ENCODE data around the gene LBX1.

Gene LBX1

GRCh38 chr10:101229266-101230182, at the start of gene LBX1:
Gene LBX1 (minus strand): TSS chr10:101229463. CDS start chr10:101228815, 648 bp downstream.
- Histone ChIP-seq H3K9me3 (ENCODE audit: control insufficient read depth in 1 of 2, low read length in 2 of 2) (no peaks in the 10 kb centered on the region), H3K9ac (ENCODE audit: low read depth in 1 of 2, low read length in 2 of 2) (no peak within 1 kb of the TSS), H3K4me1 (ENCODE audit: control insufficient read depth in 1 of 2, insufficient read depth in 2 of 2, low read length in 2 of 2) (peaks cover 0 to 23% of the 10 kb centered on the region in 2 donors), H3K27me3 (ENCODE audit: control insufficient read depth in 1 of 2, insufficient read depth in 2 of 2, low read length in 2 of 2) (peaks cover 91 to 97% of the 10 kb centered on the region in 2 donors), H3K36me3 (ENCODE audit: control insufficient read depth in 1 of 2, insufficient read depth in 2 of 2, low read length in 2 of 2) (no peaks in the 10 kb centered on the region), H3K27ac (ENCODE audit: low read depth, low read length) (no peak within 1 kb of the TSS), H3K4me3 (ENCODE audit: low read depth in 1 of 2, low read length in 2 of 2) (no peak within 1 kb of the TSS)

- no peak overlapping the region for H3K9ac ChIP-seq (ENCODE audit: low read depth in 1 of 2, low read length in 2 of 2)
These were observed 44.5 kb upstream of the LBX1 start for GRCh38 chr10:101273741-101274140.

GRCh38 chr10:101273330-101273729, 44.1 kb upstream of the LBX1 start:
- H3K9me3 ChIP-seq (ENCODE audit: control insufficient read depth in 1 of 2, low read length in 2 of 2) = no peaks in the 10 kb centered on the region
- H3K4me3 ChIP-seq (ENCODE audit: low read depth in 1 of 2, low read length in 2 of 2) = no peak overlapping the region
- H3K36me3 ChIP-seq (ENCODE audit: control insufficient read depth in 1 of 2, insufficient read depth in 2 of 2, low read length in 2 of 2) = no peaks in the 10 kb centered on the region
- peaks cover 0 to 5% of the 10 kb centered on the region in 2 donors for H3K27me3 ChIP-seq (ENCODE audit: control insufficient read depth in 1 of 2, insufficient read depth in 2 of 2, low read length in 2 of 2)
- no peak overlapping the region for H3K9ac ChIP-seq (ENCODE audit: low read depth in 1 of 2, low read length in 2 of 2)
- H3K27ac ChIP-seq (ENCODE audit: low read depth, low read length) = no peak overlapping the region
- H3K4me1 ChIP-seq (ENCODE audit: control insufficient read depth in 1 of 2, insufficient read depth in 2 of 2, low read length in 2 of 2) = no peaks in the 10 kb centered on the region

More at GRCh38 chr10:101273741-101274140, 44.5 kb upstream of the LBX1 start:
- Histone ChIP-seq H3K27me3 (ENCODE audit: control insufficient read depth in 1 of 2, insufficient read depth in 2 of 2, low read length in 2 of 2) (peaks cover 0 to 5% of the 10 kb centered on the region in 2 donors), H3K4me1 (ENCODE audit: control insufficient read depth in 1 of 2, insufficient read depth in 2 of 2, low read length in 2 of 2) (no peaks in the 10 kb centered on the region), H3K36me3 (ENCODE audit: control insufficient read depth in 1 of 2, insufficient read depth in 2 of 2, low read length in 2 of 2) (no peaks in the 10 kb centered on the region), H3K27ac (ENCODE audit: low read depth, low read length) (no peak overlapping the region), H3K9me3 (ENCODE audit: control insufficient read depth in 1 of 2, low read length in 2 of 2) (no peaks in the 10 kb centered on the region), H3K4me3 (ENCODE audit: low read depth in 1 of 2, low read length in 2 of 2) (no peak overlapping the region)

- Histone ChIP-seq H3K9me3 (ENCODE audit: control insufficient read depth in 1 of 2, low read length in 2 of 2) (no peaks in the 10 kb centered on the region), H3K9ac (ENCODE audit: low read depth in 1 of 2, low read length in 2 of 2) (no peak overlapping the region), H3K36me3 (ENCODE audit: control insufficient read depth in 1 of 2, insufficient read depth in 2 of 2, low read length in 2 of 2) (no peaks in the 10 kb centered on the region), H3K4me1 (ENCODE audit: control insufficient read depth in 1 of 2, insufficient read depth in 2 of 2, low read length in 2 of 2) (no peaks in the 10 kb centered on the region), H3K27me3 (ENCODE audit: control insufficient read depth in 1 of 2, insufficient read depth in 2 of 2, low read length in 2 of 2) (peaks cover 0 to 5% of the 10 kb centered on the region in 2 donors), H3K4me3 (ENCODE audit: low read depth in 1 of 2, low read length in 2 of 2) (no peak overlapping the region), H3K27ac (ENCODE audit: low read depth, low read length) (no peak overlapping the region)
These were observed 43.1 kb upstream of the LBX1 start for GRCh38 chr10:101272229-101272868.

- Histone ChIP-seq H3K27ac (ENCODE audit: low read depth, low read length) (no peak overlapping the region), H3K9me3 (ENCODE audit: control insufficient read depth in 1 of 2, low read length in 2 of 2) (no peaks in the 10 kb centered on the region), H3K27me3 (ENCODE audit: control insufficient read depth in 1 of 2, insufficient read depth in 2 of 2, low read length in 2 of 2) (peaks cover 0 to 5% of the 10 kb centered on the region in 2 donors), H3K4me1 (ENCODE audit: control insufficient read depth in 1 of 2, insufficient read depth in 2 of 2, low read length in 2 of 2) (no peaks in the 10 kb centered on the region), H3K4me3 (ENCODE audit: low read depth in 1 of 2, low read length in 2 of 2) (no peak overlapping the region), H3K9ac (ENCODE audit: low read depth in 1 of 2, low read length in 2 of 2) (no peak overlapping the region), H3K36me3 (ENCODE audit: control insufficient read depth in 1 of 2, insufficient read depth in 2 of 2, low read length in 2 of 2) (no peaks in the 10 kb centered on the region)
These were observed 41.5 kb upstream of the LBX1 start for GRCh38 chr10:101270763-101271162.

- H3K27me3 ChIP-seq (ENCODE audit: control insufficient read depth in 1 of 2, insufficient read depth in 2 of 2, low read length in 2 of 2) = peaks cover 7 to 15% of the 10 kb centered on the region in 2 donors
- no peaks in the 10 kb centered on the region for H3K4me1 ChIP-seq (ENCODE audit: control insufficient read depth in 1 of 2, insufficient read depth in 2 of 2, low read length in 2 of 2)
- H3K36me3 ChIP-seq (ENCODE audit: control insufficient read depth in 1 of 2, insufficient read depth in 2 of 2, low read length in 2 of 2) = no peaks in the 10 kb centered on the region
- no peaks in the 10 kb centered on the region for H3K9me3 ChIP-seq (ENCODE audit: control insufficient read depth in 1 of 2, low read length in 2 of 2)
- no peak overlapping the region for H3K27ac ChIP-seq (ENCODE audit: low read depth, low read length)
- no peak overlapping the region for H3K9ac ChIP-seq (ENCODE audit: low read depth in 1 of 2, low read length in 2 of 2)
- no peak overlapping the region for H3K4me3 ChIP-seq (ENCODE audit: low read depth in 1 of 2, low read length in 2 of 2)
These were observed 38.5 kb upstream of the LBX1 start for GRCh38 chr10:101267776-101268175.

GRCh38 chr10:101267290-101267680, 38.0 kb upstream of the LBX1 start:
- Histone ChIP-seq H3K4me3 (ENCODE audit: low read depth in 1 of 2, low read length in 2 of 2) (no peak overlapping the region), H3K9ac (ENCODE audit: low read depth in 1 of 2, low read length in 2 of 2) (no peak overlapping the region), H3K4me1 (ENCODE audit: control insufficient read depth in 1 of 2, insufficient read depth in 2 of 2, low read length in 2 of 2) (no peaks in the 10 kb centered on the region), H3K27me3 (ENCODE audit: control insufficient read depth in 1 of 2, insufficient read depth in 2 of 2, low read length in 2 of 2) (peaks cover 12 to 14% of the 10 kb centered on the region in 2 donors), H3K9me3 (ENCODE audit: control insufficient read depth in 1 of 2, low read length in 2 of 2) (no peaks in the 10 kb centered on the region), H3K27ac (ENCODE audit: low read depth, low read length) (no peak overlapping the region), H3K36me3 (ENCODE audit: control insufficient read depth in 1 of 2, insufficient read depth in 2 of 2, low read length in 2 of 2) (no peaks in the 10 kb centered on the region)

- no peaks in the 10 kb centered on the region for H3K4me1 ChIP-seq (ENCODE audit: control insufficient read depth in 1 of 2, insufficient read depth in 2 of 2, low read length in 2 of 2)
- H3K36me3 ChIP-seq (ENCODE audit: control insufficient read depth in 1 of 2, insufficient read depth in 2 of 2, low read length in 2 of 2) = no peaks in the 10 kb centered on the region
- H3K9ac ChIP-seq (ENCODE audit: low read depth in 1 of 2, low read length in 2 of 2) = no peak overlapping the region
- H3K27ac ChIP-seq (ENCODE audit: low read depth, low read length) = no peak overlapping the region
- H3K9me3 ChIP-seq (ENCODE audit: control insufficient read depth in 1 of 2, low read length in 2 of 2) = no peaks in the 10 kb centered on the region
- H3K27me3 ChIP-seq (ENCODE audit: control insufficient read depth in 1 of 2, insufficient read depth in 2 of 2, low read length in 2 of 2) = peaks cover 13 to 14% of the 10 kb centered on the region in 2 donors
- no peak overlapping the region for H3K4me3 ChIP-seq (ENCODE audit: low read depth in 1 of 2, low read length in 2 of 2)
These were observed 37.4 kb upstream of the LBX1 start for GRCh38 chr10:101266381-101267289.

GRCh38 chr10:101263150-101263752, 34.0 kb upstream of the LBX1 start:
- peaks cover 19 to 24% of the 10 kb centered on the region in 2 donors for H3K27me3 ChIP-seq (ENCODE audit: control insufficient read depth in 1 of 2, insufficient read depth in 2 of 2, low read length in 2 of 2)
- H3K27ac ChIP-seq (ENCODE audit: low read depth, low read length) = no peak overlapping the region
- no peak overlapping the region for H3K4me3 ChIP-seq (ENCODE audit: low read depth in 1 of 2, low read length in 2 of 2)
- peaks cover 1% of the 10 kb centered on the region in 2 donors for H3K9me3 ChIP-seq (ENCODE audit: control insufficient read depth in 1 of 2, low read length in 2 of 2)
- no peak overlapping the region for H3K9ac ChIP-seq (ENCODE audit: low read depth in 1 of 2, low read length in 2 of 2)
- no peaks in the 10 kb centered on the region for H3K4me1 ChIP-seq (ENCODE audit: control insufficient read depth in 1 of 2, insufficient read depth in 2 of 2, low read length in 2 of 2)
- no peaks in the 10 kb centered on the region for H3K36me3 ChIP-seq (ENCODE audit: control insufficient read depth in 1 of 2, insufficient read depth in 2 of 2, low read length in 2 of 2)

All from duodenal mucosa (tissue), 2 donors.